ENCODE results near the gene SOS1.

SOS1 gene

GRCh38 chr2:39099870-39100728 is 20.8 kb downstream of the SOS1 start:
- no peak overlapping the region for H3K4me3 ChIP-seq (replicated peaks; ENCODE audit: low read depth, low read length)
- peak; percentile 63 for DNase-seq (ENCODE audit: low read depth)
- TF ChIP-seq CTCF (IDR thresholded peaks at IDR 0.05; ENCODE audit: low read length, missing control alignments): no peak

GRCh38 chr2:39099310-39099869 is 21.5 kb downstream of the SOS1 start:
- no peak overlapping the region for H3K4me3 ChIP-seq (replicated peaks; ENCODE audit: low read depth, low read length)

GRCh38 chr2:39095624-39096023 is 25.2 kb downstream of the SOS1 start:
- DNase-seq (ENCODE audit: low read depth): no peak
- no peak overlapping the region for H3K4me3 ChIP-seq (replicated peaks; ENCODE audit: low read depth, low read length)
- TF ChIP-seq CTCF (IDR thresholded peaks at IDR 0.05; ENCODE audit: low read length, missing control alignments): no peak

More at GRCh38 chr2:39099310-39099869, 21.5 kb downstream of the SOS1 start:
- no peak for TF ChIP-seq CTCF (IDR thresholded peaks at IDR 0.05; ENCODE audit: low read length, missing control alignments)
- no peak for DNase-seq (ENCODE audit: low read depth)

GRCh38 chr2:39094717-39095363 is 26.0 kb downstream of the SOS1 start:
- peak; percentile 59 for DNase-seq (ENCODE audit: low read depth)
- no peak for TF ChIP-seq CTCF (IDR thresholded peaks at IDR 0.05; ENCODE audit: low read length, missing control alignments)

GRCh38 chr2:39093218-39093898 is 27.5 kb downstream of the SOS1 start:
- H3K4me3 ChIP-seq (replicated peaks; ENCODE audit: low read depth, low read length): no peak overlapping the region
- no peak for TF ChIP-seq CTCF (IDR thresholded peaks at IDR 0.05; ENCODE audit: low read length, missing control alignments)
- no peak for DNase-seq (ENCODE audit: low read depth)

More at GRCh38 chr2:39094717-39095363, 26.0 kb downstream of the SOS1 start:
- H3K4me3 ChIP-seq (replicated peaks; ENCODE audit: low read depth, low read length): no peak overlapping the region

GRCh38 chr2:39091543-39091942 is 29.3 kb downstream of the SOS1 start:
- no peak for DNase-seq (ENCODE audit: low read depth)
- TF ChIP-seq CTCF (IDR thresholded peaks at IDR 0.05; ENCODE audit: low read length, missing control alignments): no peak
- H3K4me3 ChIP-seq (replicated peaks; ENCODE audit: low read depth, low read length): no peak overlapping the region

Measured in fibroblast of pulmonary artery (primary cell).